Osteoblast (primary cell): Measurements from ENCODE around the gene ZNF318. TPM values are rescaled to one million over a fixed set of nuclear protein-coding genes. Genes with fewer than 3 reads are reported as not detected.
"Not testable (repeated sequence)": the region's sequence is repeated elsewhere in the genome, so short reads cannot be mapped to it uniquely, and the experiment has no call there.

Source experiments
- DNase-seq: peaks from one replicate; pipeline ENCODE4 v3.0.0; 2011; ENCODE audit warnings: low spot score, mixed read lengths; ENCODE audit not compliant: insufficient read length; ENCODE audit errors: missing footprints
- H2AFZ ChIP-seq: 2 replicates; pipeline ENCODE4 v1.6.0; 2011; ENCODE audit warnings: mild to moderate bottlenecking, low read length
- H3K27ac ChIP-seq: 2 replicates; pipeline ENCODE4 v1.5.1; 2011; ENCODE audit warnings: mild to moderate bottlenecking, low read depth, low read length, moderate library complexity
- H3K27me3 ChIP-seq: 2 replicates; pipeline ENCODE4 v1.6.0; 2012; ENCODE audit warnings: mild to moderate bottlenecking, control low read depth, inconsistent platforms, low read length, moderate library complexity; ENCODE audit not compliant: insufficient read depth
- H3K36me3 ChIP-seq: 2 replicates; pipeline ENCODE4 v1.5.1; 2011; ENCODE audit warnings: mild to moderate bottlenecking, low read length, control low read depth, moderate library complexity; ENCODE audit not compliant: insufficient read depth
- H3K4me1 ChIP-seq: 2 replicates; pipeline ENCODE4 v1.5.1; 2011; ENCODE audit warnings: mild to moderate bottlenecking, low read length, control low read depth, moderate library complexity; ENCODE audit not compliant: insufficient read depth
- H3K4me2 ChIP-seq: 2 replicates; pipeline ENCODE4 v1.6.0; 2011; ENCODE audit warnings: mild to moderate bottlenecking, low read length; ENCODE audit not compliant: insufficient read depth
- H3K4me3 ChIP-seq: fragments of 200-600 bp; sonication (generic); 3 replicates; pipeline ENCODE4 v1.5.1; 2012; ENCODE audit warnings: mild to moderate bottlenecking, low read length, inconsistent platforms; ENCODE audit not compliant: insufficient read depth
- H3K79me2 ChIP-seq: 2 replicates; pipeline ENCODE4 v1.6.0; 2012; ENCODE audit warnings: mild to moderate bottlenecking, low read length, control low read depth, inconsistent platforms; ENCODE audit not compliant: insufficient read depth
- H3K9me3 ChIP-seq: 2 replicates; pipeline ENCODE4 v1.5.1; 2011; ENCODE audit warnings: low read depth, low read length, control low read depth
- H4K20me1 ChIP-seq: 2 replicates; pipeline ENCODE4 v1.6.0; 2012; ENCODE audit warnings: mild to moderate bottlenecking, low read length, control low read depth; ENCODE audit not compliant: insufficient read depth
- total RNA-seq: library from RNA; depleted of rRNA; stranded (reverse); fragments of >200 nt; gene quantifications from 2 replicates; pipeline ENCODE4 v1.2.3, GENCODE V29; 2012
- TF ChIP-seq, protein P1 (sequence below): IDR thresholded peaks from 2 replicates; pipeline ENCODE4 v1.5.1; 2011; ENCODE audit warnings: mild to moderate bottlenecking, low read depth, low read length, moderate library complexity; ENCODE audit errors: extremely low read depth

The ZNF318 gene
- total RNA-seq, 1 donor: 12.3 TPM

DNA sequence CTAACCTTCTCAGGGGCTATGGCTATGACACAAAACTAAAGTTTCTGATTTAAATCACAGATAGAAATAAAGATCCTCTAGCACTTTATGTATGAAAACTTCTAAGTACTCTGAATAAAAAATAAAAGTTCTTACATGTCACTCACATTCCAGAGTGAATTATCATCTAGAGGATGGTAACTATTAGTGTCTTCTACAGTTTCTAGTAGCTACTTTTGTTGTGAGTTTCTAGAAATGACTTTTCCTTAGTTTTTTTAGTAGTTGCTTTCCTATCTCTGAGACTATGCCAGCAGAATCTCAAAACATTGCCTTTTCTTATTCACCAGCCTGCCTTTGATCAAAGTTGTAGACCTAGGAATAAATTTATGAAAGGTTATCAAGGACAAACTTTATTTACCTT lies 10.1 kb downstream of the ZNF318 start:
- TF ChIP-seq, protein P1, sequence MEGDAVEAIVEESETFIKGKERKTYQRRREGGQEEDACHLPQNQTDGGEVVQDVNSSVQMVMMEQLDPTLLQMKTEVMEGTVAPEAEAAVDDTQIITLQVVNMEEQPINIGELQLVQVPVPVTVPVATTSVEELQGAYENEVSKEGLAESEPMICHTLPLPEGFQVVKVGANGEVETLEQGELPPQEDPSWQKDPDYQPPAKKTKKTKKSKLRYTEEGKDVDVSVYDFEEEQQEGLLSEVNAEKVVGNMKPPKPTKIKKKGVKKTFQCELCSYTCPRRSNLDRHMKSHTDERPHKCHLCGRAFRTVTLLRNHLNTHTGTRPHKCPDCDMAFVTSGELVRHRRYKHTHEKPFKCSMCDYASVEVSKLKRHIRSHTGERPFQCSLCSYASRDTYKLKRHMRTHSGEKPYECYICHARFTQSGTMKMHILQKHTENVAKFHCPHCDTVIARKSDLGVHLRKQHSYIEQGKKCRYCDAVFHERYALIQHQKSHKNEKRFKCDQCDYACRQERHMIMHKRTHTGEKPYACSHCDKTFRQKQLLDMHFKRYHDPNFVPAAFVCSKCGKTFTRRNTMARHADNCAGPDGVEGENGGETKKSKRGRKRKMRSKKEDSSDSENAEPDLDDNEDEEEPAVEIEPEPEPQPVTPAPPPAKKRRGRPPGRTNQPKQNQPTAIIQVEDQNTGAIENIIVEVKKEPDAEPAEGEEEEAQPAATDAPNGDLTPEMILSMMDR: no peak
- Histone ChIP-seq H3K4me3 (no peak overlapping the region), H2AFZ (no peak overlapping the region), H3K27me3 (no peaks in the 10 kb centered on the region), H3K9me3 (no peaks in the 10 kb centered on the region), H3K36me3 (peaks cover 51% of the 10 kb centered on the region), H3K4me2 (no peak overlapping the region), H4K20me1 (peaks cover 3% of the 10 kb centered on the region), H3K79me2 (peaks cover 6% of the 10 kb centered on the region), H3K27ac (no peak overlapping the region), H3K4me1 (peaks cover 8% of the 10 kb centered on the region)
- no peak for DNase-seq

DNA sequence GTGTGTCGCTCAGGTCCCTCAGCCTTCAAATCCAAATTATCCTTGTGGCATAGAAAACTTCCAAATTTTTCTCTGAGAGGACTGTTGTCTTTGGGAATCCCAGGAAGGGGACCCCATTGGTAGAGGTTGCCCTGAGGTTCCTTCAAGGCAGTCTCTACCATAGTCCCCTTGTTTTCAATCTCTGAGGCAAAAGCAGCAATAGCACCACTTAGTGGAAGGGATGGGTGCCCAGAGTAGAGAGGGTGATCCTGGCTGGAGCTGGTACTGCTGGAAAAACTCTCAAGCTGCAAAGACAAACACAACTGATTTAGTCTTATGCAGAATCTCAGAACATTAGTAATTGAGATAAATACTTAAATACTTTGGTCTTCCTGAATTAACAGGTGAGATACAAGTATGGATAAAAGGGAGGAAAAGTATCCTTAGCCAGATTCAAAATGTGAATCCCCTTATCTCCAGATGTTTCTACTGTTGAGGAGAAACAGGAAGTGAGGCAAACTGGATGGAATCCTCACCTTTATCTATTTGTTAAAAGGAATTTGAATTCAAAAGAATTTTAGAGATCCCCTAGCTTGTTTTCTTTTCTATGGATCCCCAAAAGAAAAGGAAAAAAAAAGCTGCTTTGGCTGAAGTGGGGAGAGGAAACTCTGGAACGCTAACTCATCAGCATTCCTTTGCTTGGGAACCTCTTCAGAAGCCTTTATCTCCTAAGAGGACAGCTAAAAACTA lies 13.4 kb downstream of the ZNF318 start:
- Histone ChIP-seq H3K9me3 (no peaks in the 10 kb centered on the region), H3K36me3 (peaks cover 43% of the 10 kb centered on the region), H3K27me3 (no peaks in the 10 kb centered on the region), H3K4me3 (no peak overlapping the region), H3K27ac (no peak overlapping the region), H3K4me2 (no peak overlapping the region), H3K4me1 (peaks cover 8% of the 10 kb centered on the region), H3K79me2 (peaks cover 2% of the 10 kb centered on the region), H2AFZ (no peak overlapping the region), H4K20me1 (peaks cover 3% of the 10 kb centered on the region)
- TF ChIP-seq, protein P1: peak; percentile 53
- DNase-seq: no peak

DNA sequence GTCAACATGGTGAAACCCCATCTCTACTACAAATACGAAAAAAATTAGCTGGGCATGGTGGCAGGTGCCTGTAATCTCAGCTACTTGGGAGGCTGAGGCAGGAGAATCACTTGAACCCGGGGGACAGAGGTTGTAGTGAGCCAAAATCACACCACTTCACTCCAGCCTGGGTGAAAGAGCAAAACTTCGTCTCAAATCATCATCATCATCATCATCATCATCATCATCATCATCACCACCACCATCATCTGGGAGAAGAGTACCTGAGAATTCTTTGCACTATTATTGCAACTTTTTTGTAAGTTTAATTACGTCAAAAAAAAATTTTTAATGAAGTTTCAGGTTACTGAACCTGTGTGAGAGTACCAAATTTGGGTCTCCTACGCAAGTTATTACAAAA lies 17.5 kb downstream of the ZNF318 start:
- H4K20me1 ChIP-seq, H3K27ac ChIP-seq, H3K4me2 ChIP-seq, H3K27me3 ChIP-seq, H3K4me1 ChIP-seq, H2AFZ ChIP-seq, DNase-seq, H3K4me3 ChIP-seq, H3K79me2 ChIP-seq, H3K9me3 ChIP-seq: not testable (repeated sequence)
- H3K36me3 ChIP-seq: peaks cover 49% of the 10 kb centered on the region

DNA sequence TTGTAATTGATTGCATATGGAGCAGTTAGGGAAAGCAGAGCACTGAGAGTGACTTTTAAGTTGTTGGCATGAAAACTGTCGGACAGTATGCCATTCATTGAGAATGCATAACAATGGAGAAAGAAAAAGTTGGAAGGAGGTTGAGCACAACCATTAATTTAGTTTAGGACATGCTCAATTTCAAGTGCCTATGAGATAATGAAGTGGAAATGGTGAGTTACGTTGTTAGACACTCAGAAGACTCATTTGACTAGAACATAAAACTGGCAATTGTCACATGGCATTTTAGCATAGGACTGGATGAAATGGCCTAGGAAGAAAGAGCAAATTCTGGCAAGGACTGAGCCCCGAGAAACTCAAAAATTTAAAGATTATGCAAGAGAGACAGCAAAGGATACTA lies 22.0 kb downstream of the ZNF318 start:
- DNase-seq: no peak
- H3K79me2 ChIP-seq: no peaks in the 10 kb centered on the region
- no peak overlapping the region for H3K4me3 ChIP-seq
- H3K27ac ChIP-seq: no peak overlapping the region
- H3K4me1 ChIP-seq: no peaks in the 10 kb centered on the region
- H3K36me3 ChIP-seq: peaks cover 48% of the 10 kb centered on the region
- TF ChIP-seq, protein P1: no peak
- no peaks in the 10 kb centered on the region for H3K27me3 ChIP-seq
- no peaks in the 10 kb centered on the region for H4K20me1 ChIP-seq
- no peak overlapping the region for H2AFZ ChIP-seq
- H3K4me2 ChIP-seq: no peak overlapping the region
- no peaks in the 10 kb centered on the region for H3K9me3 ChIP-seq
